Stimulated activated CD4-positive, alpha-beta T cell treated with anti-CD3 and anti-CD28 coated beads, Interleukin-4, amount 100 ng/mL, for 48 hours (primary cell): ENCODE data around the gene PRPF40A.

ENCODE experiments used
- DNase-seq, 2 donors: peaks; one replicate each; pipeline ENCODE4 v3.0.0-alpha.2; 2020; ENCODE audit warnings: low read depth in 2 of 2

Gene PRPF40A

GRCh38 chr2:152620208-152620607 is 97.1 kb downstream of the PRPF40A start:
- DNase-seq = no peak

- no peak for DNase-seq
Measured at GRCh38 chr2:152618193-152618564, 99.1 kb downstream of the PRPF40A start.

- DNase-seq = no peak
Measured at GRCh38 chr2:152617456-152618192, 99.6 kb downstream of the PRPF40A start.

GRCh38 chr2:152615177-152615576 is 102.1 kb downstream of the PRPF40A start:
- no peak for DNase-seq

GRCh38 chr2:152613235-152613634 is 104.0 kb downstream of the PRPF40A start:
- DNase-seq = no peak

GRCh38 chr2:152611458-152612231 is 105.6 kb downstream of the PRPF40A start:
- DNase-seq = no peak

- DNase-seq = no peak
Measured at GRCh38 chr2:152609699-152610098, 107.6 kb downstream of the PRPF40A start.

- no peak for DNase-seq
Measured at GRCh38 chr2:152609154-152609553, 108.1 kb downstream of the PRPF40A start.

- DNase-seq = no peak
Measured at GRCh38 chr2:152607793-152608300, 109.4 kb downstream of the PRPF40A start.

GRCh38 chr2:152606941-152607340 is 110.3 kb downstream of the PRPF40A start:
- no peak for DNase-seq

- no peak for DNase-seq
Measured at GRCh38 chr2:152606081-152606480, 111.2 kb downstream of the PRPF40A start.

GRCh38 chr2:152603166-152603565 is 114.1 kb downstream of the PRPF40A start:
- DNase-seq = no peak

- DNase-seq = no peak
Measured at GRCh38 chr2:152602750-152603149, 114.5 kb downstream of the PRPF40A start.
